Adipocyte (in vitro differentiated cells): Measurements from ENCODE around the gene GOSR2.

ENCODE experiments used
- DNase-seq: peaks from one replicate; pipeline ENCODE4 v3.0.0-alpha.2; 2015; ENCODE audit warnings: low read depth
- H3K27me3 ChIP-seq: replicated peaks from 2 replicates; pipeline ENCODE4 v1.7.0; 2013; ENCODE audit warnings: mild to moderate bottlenecking, low read length, moderate library complexity; ENCODE audit not compliant: control insufficient read depth, insufficient read depth
- H3K36me3 ChIP-seq: 2 replicates; pipeline ENCODE4 v1.7.0; 2013; ENCODE audit warnings: low read length, mild to moderate bottlenecking, moderate library complexity; ENCODE audit not compliant: control insufficient read depth, insufficient read depth, severe bottlenecking
- H3K4me1 ChIP-seq: 2 replicates; pipeline ENCODE4 v1.7.0; 2013; ENCODE audit warnings: mild to moderate bottlenecking, low read length, moderate library complexity; ENCODE audit not compliant: control insufficient read depth, insufficient read depth
- H3K4me3 ChIP-seq: 2 replicates; pipeline ENCODE4 v1.7.0; 2013; ENCODE audit warnings: mild to moderate bottlenecking, low read length, moderate library complexity
- H3K9ac ChIP-seq: 2 replicates; pipeline ENCODE4 v1.7.0; 2013; ENCODE audit warnings: mild to moderate bottlenecking, low read length, moderate library complexity
- H3K9me3 ChIP-seq: 2 replicates; pipeline ENCODE4 v1.7.0; 2013; ENCODE audit warnings: mild to moderate bottlenecking, low read length, moderate library complexity; ENCODE audit not compliant: control insufficient read depth

Gene GOSR2

DNA sequence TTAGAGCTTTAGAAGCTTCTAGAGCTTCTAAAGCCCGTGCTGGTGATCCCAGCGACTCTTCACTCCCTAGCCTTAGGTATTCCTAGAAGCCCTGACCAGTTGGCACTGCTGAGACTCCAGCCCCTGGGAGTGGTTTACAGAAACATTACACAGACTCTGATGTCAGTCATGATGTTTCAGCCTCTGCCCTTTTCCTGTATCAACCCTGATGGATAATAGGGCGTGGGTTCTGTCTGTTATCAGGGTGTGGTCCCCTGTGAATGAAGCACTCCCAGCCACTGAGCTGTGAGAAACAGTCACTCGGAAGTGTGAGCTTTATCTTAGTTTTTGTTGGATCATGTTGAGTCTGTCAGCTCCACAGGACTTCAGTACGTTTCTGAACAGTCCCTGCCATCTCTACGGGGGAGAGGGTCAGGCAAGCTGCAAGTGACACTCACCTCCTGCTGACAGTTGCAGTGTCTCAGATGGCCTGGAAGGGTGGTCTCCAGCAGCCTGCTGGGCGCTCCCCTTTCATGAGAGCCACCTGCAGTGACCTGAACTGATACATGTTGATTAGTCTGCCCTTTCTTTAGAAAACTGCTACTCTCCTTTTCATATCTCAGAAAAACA lies 12.8 kb downstream of the GOSR2 start:
- Histone ChIP-seq H3K4me1 (peaks cover 17% of the 10 kb centered on the region), H3K36me3 (peaks cover 100% of the 10 kb centered on the region), H3K27me3 (no peaks in the 10 kb centered on the region), H3K4me3 (no peak overlapping the region), H3K9ac (peak overlapping the region; percentile 30), H3K9me3 (no peaks in the 10 kb centered on the region)
- DNase-seq: no peak

DNA sequence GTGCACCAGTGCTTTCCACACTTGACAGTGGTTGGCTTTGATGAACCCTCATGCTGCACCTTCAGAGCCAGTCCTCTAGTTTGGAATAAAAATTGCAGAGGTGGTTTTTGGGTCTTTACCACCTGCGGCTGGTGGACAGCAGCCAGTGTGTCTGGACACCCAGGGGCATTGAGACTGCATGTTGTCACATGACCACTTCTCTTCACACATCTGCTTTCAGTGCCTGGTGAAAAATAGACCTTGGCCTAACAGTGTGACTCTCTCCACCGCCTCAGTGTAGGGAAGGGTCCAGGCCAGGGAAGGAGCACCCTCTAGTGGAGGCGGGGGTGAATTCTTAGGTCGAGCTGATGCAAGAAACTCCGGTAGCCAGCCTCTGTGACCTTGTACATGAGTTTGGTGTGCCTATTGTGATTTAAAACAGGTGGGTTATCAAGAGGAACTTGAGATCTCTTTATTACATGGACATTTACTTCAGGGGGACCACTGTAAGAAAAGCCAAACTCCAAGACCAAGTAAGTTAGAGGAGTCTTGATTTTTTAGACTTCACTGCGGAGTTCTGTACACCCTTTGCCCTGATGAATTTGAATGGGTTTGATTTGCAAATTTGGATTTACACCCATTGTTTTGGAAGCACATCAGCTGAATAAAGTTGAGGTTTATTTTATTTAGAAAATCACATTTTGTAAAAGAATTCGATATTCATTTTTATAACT lies 17.9 kb downstream of the GOSR2 start:
- peaks cover 52% of the 10 kb centered on the region for H3K36me3 ChIP-seq
- H3K27me3 ChIP-seq: no peaks in the 10 kb centered on the region
- DNase-seq: peak; percentile 89
- H3K9me3 ChIP-seq: no peaks in the 10 kb centered on the region
- peaks cover 34% of the 10 kb centered on the region for H3K4me1 ChIP-seq
- no peak overlapping the region for H3K4me3 ChIP-seq
- no peak overlapping the region for H3K9ac ChIP-seq

DNA sequence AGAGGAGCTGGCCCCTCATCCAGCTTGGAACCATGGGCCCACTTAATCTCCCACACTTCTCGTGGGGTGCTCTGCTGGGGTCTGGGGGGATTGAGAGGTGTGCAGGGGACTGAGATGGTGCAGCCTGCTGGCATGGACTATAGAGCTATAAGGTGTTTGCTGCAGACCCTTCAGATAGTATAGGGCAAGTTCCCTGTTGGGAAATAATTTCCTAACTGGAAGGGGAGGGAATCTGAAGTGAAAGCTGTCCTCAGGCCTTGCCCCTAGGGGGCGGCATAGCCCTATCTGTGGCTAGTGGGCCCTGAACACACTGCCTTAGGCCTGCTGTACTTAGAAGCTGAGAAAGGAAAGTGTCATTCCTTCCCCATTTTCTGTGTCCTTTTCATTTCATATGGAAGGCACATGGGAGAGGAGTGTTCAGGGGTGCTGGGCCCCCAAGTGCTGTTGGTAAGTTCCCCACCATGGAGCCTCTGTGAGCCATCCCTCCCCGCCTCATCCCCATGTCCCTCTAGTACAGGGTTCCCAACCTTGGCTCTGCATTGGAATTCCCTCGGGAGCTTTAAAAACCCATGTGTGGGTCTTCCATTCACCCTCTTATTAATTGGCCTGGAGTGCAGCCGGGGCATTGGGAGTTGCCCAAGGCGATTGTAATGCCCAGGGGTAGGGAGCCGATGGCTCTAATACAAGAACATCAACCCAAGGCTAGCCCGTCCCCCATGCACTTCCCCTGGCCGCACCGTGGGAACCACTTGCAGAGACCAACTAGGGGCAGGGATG lies 19.7 kb downstream of the GOSR2 start:
- Histone ChIP-seq H3K4me3 (no peak overlapping the region), H3K4me1 (peaks cover 22% of the 10 kb centered on the region), H3K27me3 (peaks cover 6% of the 10 kb centered on the region), H3K9ac (no peak overlapping the region), H3K9me3 (no peaks in the 10 kb centered on the region), H3K36me3 (peaks cover 34% of the 10 kb centered on the region)
- peak; percentile 86 for DNase-seq

DNA sequence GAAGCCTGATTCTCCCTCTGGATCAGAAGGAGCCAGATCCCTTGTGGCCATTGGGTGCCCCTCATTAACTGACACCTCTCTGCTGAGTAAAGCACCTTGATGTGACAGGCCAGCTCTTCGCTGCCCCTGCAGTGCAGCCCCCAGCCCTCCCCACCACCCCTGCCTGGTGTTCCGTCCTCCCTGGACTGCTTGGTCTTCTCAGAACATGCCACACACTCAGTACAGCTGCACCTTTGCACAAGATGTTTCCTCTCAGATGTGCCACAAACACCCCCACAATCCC lies 20.2 kb downstream of the GOSR2 start:
- Histone ChIP-seq H3K36me3 (peaks cover 29% of the 10 kb centered on the region), H3K4me3 (no peak overlapping the region), H3K27me3 (peaks cover 10% of the 10 kb centered on the region), H3K4me1 (peaks cover 22% of the 10 kb centered on the region), H3K9me3 (no peaks in the 10 kb centered on the region), H3K9ac (no peak overlapping the region)
- DNase-seq: no peak

DNA sequence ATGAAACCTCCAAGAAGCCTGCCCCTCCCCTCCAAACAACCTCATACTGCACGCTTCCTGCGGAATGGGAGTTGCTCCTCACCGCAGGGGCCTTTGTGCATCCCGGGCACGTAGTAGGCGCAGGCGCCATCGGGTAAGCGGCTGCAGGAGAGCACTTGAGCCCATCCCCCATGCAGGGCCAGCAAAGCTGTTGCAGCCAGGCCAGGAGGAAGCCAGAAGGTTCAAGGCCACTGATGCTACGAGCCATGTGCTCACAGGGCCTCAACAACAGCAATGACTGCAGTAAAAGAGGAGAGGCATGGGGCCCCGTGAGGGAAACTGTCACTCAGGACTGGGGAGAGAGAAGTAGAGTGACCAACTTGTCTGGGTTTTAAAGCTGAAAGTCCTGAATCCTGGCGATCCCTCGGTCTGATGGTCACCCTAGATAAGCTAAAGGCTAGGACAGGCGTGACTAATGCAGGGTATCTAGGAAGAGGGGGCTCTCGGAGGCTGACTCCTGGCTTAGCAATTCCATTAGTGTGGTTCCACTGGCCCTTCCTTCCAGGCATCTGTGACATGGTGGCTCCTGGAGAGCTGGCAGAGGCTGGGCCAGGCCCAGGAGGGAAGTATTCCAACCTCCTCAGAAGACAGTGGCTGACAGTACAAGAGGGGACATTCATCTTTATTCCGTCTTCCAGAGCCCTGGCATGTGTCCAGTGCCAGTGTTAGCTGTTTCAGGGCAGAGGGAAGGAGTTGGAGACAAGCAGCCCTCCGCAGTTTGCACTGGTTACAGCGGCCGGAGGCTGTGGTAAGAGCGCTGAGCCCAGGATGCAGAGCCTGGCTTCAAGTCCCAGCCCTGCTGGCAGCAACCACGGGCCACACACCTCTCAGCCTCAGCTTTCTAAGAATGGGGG lies 20.8 kb downstream of the GOSR2 start:
- no peak overlapping the region for H3K4me3 ChIP-seq
- H3K4me1 ChIP-seq: peaks cover 22% of the 10 kb centered on the region
- no peaks in the 10 kb centered on the region for H3K9me3 ChIP-seq
- no peak overlapping the region for H3K9ac ChIP-seq
- DNase-seq: no peak
- peaks cover 23% of the 10 kb centered on the region for H3K36me3 ChIP-seq
- peaks cover 14% of the 10 kb centered on the region for H3K27me3 ChIP-seq

DNA sequence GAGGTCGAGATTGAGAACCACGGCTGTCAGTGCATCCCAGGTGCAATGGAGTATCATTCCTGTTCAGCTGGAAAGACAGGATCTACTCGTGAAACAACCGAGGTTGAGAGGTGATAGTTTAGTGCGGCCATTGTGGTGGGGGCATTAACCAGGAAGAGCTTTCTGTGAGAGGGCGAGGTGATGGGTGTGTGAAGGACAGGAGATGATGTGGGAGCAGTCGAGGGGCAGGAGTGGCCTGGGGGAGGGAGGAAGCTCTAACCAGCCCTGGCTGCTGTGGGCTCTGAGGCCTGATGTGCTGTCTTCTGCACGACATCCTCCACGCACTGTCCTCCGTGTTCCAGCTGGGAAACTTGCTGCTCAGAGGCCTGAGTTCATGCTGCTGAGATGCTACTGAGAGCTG lies 22.0 kb downstream of the GOSR2 start:
- DNase-seq: no peak
- Histone ChIP-seq H3K4me1 (peaks cover 22% of the 10 kb centered on the region), H3K27me3 (peaks cover 16% of the 10 kb centered on the region), H3K9me3 (no peaks in the 10 kb centered on the region), H3K4me3 (no peak overlapping the region), H3K9ac (no peak overlapping the region), H3K36me3 (peaks cover 11% of the 10 kb centered on the region)

DNA sequence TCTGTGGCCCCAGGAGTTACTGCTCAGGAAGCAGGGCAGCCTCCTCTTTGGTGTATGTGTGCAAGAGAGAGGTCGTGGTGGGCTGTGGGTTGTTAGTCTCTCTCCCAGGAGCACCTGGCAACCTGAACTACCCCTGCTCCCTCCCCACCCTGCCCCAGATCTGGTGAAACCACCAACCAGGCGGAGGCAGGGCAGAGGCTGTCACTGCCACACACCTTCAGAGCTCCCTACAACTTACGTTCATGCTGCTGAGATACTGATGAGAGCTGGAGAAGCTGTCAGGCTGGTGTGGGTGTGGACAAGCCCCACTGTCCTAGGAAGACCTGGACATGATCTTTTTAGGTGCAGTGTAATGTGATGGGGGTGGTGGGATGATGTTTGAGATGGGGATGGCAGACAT lies 24.3 kb downstream of the GOSR2 start:
- H3K4me1 ChIP-seq: peaks cover 20% of the 10 kb centered on the region
- no peak overlapping the region for H3K9ac ChIP-seq
- no peak overlapping the region for H3K4me3 ChIP-seq
- peaks cover 36% of the 10 kb centered on the region for H3K27me3 ChIP-seq
- H3K36me3 ChIP-seq: no peaks in the 10 kb centered on the region
- no peaks in the 10 kb centered on the region for H3K9me3 ChIP-seq
- no peak for DNase-seq

DNA sequence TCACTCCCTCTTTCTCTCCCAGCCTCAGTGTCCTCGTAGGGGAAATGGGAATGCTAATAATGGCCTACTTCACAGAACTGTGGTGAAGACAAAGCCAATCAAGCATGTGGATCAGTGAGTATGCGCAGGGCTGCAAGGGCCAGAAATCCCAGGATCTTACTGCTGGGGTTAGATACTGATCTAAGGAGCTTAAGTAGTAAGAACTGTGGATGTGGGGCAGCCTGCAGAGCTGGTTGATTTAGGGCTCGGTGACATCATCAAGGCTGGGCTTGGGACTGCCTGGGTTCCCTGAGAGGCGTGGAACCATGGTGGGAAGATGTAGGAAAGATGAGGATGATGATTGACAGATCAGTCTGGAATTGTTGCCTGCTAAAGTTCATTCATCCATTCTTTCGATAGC lies 25.6 kb downstream of the GOSR2 start:
- peaks cover 41% of the 10 kb centered on the region for H3K27me3 ChIP-seq

DNA sequence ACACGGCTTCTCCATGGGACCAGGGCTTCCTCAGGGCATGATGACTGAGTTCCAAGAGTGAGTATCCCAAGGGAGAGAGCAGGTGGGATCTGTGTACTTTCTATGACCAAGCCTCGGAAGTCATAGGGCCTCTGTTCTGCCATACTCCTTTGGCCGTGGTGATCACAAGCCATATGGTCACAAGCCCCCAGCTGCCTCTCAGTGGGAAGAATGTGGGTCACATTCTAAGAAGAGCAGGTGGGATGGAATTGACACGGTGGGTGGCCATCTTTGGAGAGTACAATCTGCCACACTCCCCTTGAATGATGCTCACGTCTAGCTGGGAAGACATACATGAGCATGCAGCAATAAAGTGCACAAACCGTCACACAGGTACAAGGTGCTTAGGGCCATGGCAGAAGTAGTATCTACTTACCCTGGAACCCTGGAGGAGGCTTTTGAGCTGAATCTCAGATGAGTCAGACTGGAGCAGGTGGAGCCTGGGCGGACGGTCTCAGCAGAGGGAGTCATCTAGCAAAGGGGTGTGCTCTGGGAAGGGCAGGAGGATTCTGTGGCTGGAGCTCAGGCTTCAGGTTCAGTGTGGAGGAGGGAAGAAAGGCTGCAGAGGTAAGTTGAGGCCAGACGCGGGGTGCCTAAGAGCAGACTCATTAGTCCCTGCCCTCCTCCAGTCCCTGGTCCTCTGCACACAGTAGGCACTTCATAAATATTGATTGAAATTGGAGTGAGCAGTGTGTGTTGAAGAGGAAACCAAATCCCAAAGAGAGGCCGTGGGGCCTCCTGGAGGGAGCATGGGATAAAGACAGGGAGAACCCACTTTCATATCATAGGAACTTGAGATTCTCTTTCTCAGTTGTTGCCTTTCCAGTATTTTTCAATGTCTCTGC lies 26.6 kb downstream of the GOSR2 start:
- Histone ChIP-seq H3K36me3 (no peaks in the 10 kb centered on the region), H3K9me3 (no peaks in the 10 kb centered on the region), H3K27me3 (peaks cover 41% of the 10 kb centered on the region), H3K4me1 (no peaks in the 10 kb centered on the region), H3K4me3 (no peak overlapping the region), H3K9ac (no peak overlapping the region)
- DNase-seq: no peak

More for the DNA sequence above, 25.6 kb downstream of the GOSR2 start:
- H3K36me3 ChIP-seq: no peaks in the 10 kb centered on the region
- H3K4me1 ChIP-seq: peaks cover 8% of the 10 kb centered on the region
- H3K4me3 ChIP-seq: no peak overlapping the region
- no peaks in the 10 kb centered on the region for H3K9me3 ChIP-seq
- DNase-seq: no peak
- H3K9ac ChIP-seq: no peak overlapping the region

DNA sequence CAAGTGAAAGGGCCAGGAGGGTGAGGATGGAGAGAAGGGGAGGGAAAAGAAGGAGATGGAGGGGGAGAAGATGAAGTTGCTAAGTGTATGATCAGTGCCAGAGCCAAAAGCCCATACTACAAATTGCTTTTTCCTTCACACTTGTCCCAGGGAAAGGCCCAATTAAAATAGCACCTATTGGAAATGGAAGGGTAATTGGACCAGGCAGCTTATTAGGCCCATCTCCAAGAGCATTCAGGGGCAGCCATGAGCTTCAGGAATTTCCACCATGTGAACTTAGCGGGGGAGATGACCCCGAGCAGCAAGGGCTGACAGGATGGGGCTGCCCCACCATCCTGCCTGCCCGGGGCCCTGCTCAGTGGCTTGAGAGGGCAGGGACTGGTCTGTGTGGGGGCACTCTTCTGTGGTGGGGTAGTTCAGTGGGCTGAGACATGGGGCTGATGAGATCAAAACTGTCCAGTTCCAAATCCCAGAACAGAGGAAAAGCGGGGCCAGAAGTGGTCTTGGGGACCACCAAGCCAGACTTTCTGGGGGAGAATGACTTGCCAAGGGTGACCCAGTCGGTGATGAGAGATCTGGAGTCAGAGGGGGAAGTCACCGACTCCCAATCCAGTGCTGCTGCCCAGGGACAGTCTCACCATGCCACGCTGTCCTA lies 27.5 kb downstream of the GOSR2 start:
- H3K36me3 ChIP-seq: no peaks in the 10 kb centered on the region
- peaks cover 41% of the 10 kb centered on the region for H3K27me3 ChIP-seq
- no peaks in the 10 kb centered on the region for H3K9me3 ChIP-seq
- H3K4me1 ChIP-seq: no peaks in the 10 kb centered on the region
- no peak for DNase-seq
- H3K9ac ChIP-seq: no peak overlapping the region
- no peak overlapping the region for H3K4me3 ChIP-seq
